Uterus (tissue), 2 donors: ENCODE data around the gene MAGI3.

Source experiments
- POLR2A ChIP-seq, 2 donors: fragments of 450-650 bp; IDR thresholded peaks; one replicate each; pipeline ENCODE4 v1.6.1; 2016; ENCODE audit warnings: antibody characterized with exemption in 2 of 2, mild to moderate bottlenecking in 1 of 2, moderate library complexity in 1 of 2
- TF ChIP-seq, protein P1 (sequence below), 4 experiments: fragments of 200-600 bp in 2 of 4; fragments of 450-650 bp in 2 of 4; sonication (generic) in 2 of 4; IDR thresholded peaks; one replicate each; pipeline ENCODE4 v1.5.1; 2016 to 2019; ENCODE audit warnings: antibody characterized with exemption in 4 of 4, mild to moderate bottlenecking in 2 of 4, moderate library complexity in 1 of 4

DNA sequence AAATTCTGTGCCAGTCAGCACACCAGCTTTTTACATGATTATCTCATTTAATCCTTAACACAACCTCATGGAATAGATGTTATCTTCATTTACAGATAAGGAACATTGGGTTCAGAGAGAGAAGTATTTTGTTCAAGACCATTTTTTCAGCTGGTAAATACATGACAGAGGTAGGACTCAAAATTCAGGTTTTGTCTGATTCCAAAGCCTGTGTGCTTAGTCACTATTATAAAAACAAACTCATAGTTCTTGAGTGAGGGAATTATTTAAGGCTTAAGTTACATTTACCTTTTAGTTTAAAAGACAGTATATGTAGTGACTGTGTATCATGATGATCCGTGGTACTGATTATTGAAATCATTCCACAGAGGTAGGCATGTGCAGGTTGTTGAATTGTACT, 125.2 kb downstream of the MAGI3 start:
- TF ChIP-seq, protein P1, sequence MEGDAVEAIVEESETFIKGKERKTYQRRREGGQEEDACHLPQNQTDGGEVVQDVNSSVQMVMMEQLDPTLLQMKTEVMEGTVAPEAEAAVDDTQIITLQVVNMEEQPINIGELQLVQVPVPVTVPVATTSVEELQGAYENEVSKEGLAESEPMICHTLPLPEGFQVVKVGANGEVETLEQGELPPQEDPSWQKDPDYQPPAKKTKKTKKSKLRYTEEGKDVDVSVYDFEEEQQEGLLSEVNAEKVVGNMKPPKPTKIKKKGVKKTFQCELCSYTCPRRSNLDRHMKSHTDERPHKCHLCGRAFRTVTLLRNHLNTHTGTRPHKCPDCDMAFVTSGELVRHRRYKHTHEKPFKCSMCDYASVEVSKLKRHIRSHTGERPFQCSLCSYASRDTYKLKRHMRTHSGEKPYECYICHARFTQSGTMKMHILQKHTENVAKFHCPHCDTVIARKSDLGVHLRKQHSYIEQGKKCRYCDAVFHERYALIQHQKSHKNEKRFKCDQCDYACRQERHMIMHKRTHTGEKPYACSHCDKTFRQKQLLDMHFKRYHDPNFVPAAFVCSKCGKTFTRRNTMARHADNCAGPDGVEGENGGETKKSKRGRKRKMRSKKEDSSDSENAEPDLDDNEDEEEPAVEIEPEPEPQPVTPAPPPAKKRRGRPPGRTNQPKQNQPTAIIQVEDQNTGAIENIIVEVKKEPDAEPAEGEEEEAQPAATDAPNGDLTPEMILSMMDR (IDR thresholded peaks at IDR 0.05): no peak
- no peak for TF ChIP-seq POLR2A (IDR thresholded peaks at IDR 0.05)
